Measurements from ENCODE around the gene RHEBL1. TPM values are rescaled to one million over a fixed set of nuclear protein-coding genes. Genes with fewer than 3 reads are reported as not detected.

The RHEBL1 gene
- total RNA-seq, 2 donors from 2014 or later = not detected

DNA sequence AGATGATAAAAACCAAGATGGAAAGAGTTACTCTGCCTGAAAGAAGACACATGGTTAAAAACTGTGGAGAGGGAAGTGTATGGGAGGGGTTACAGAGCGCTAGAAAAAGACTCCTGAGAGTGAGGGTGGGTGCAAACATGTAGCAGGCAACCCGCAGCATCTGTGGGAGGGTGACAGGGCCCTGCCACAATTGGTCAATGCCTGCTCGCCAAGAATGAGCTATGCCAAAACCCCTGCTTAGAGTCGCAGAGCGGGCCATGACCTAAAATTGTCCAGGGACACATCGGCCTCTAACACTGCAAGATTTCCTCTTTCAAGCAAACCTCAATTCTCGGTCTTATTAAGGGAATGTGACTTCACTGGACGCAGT lies 51.9 kb downstream of the RHEBL1 start:
- peak in 1 of 4 donors; percentile 45 for DNase-seq
- 0 to 1% methylated on average over 8 of the region's 8 CpGs for WGBS, 2 donors
- intact Hi-C loops (cut with DNase I) = no loop called here

DNA sequence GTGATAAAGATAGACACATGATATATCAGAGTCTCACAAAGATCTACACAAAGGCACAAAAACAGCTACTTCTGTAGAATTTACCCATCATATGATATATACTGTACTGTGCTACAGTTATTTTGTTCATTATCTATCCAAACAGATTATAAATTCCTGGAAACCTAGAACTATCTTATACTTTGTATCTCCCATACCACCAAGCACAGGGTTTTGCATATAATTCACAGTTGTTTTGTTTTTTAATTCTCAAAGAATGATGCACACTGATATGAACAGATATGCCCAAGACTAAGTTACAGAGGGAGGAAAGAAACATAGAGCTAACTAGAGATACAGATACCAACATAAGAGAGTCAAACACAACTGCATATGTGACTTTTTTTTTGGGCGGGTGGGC lies 54.6 kb downstream of the RHEBL1 start:
- no peak for ATAC-seq
- peaks cover 20% of the 10 kb centered on the region for H3K4me1 ChIP-seq
- intact Hi-C loops (cut with DNase I) = no loop called here
- peaks cover 0 to 3% of the 10 kb centered on the region in 2 donors for H3K36me3 ChIP-seq (replicated peaks in 1 of 2; ENCODE audit: insufficient read depth in 1 of 2, low read depth in 2 of 2)
- no peak for DNase-seq
- H3K27me3 ChIP-seq = no peaks in the 10 kb centered on the region
- H3K4me3 ChIP-seq = no peak overlapping the region
- TF ChIP-seq, protein P1, sequence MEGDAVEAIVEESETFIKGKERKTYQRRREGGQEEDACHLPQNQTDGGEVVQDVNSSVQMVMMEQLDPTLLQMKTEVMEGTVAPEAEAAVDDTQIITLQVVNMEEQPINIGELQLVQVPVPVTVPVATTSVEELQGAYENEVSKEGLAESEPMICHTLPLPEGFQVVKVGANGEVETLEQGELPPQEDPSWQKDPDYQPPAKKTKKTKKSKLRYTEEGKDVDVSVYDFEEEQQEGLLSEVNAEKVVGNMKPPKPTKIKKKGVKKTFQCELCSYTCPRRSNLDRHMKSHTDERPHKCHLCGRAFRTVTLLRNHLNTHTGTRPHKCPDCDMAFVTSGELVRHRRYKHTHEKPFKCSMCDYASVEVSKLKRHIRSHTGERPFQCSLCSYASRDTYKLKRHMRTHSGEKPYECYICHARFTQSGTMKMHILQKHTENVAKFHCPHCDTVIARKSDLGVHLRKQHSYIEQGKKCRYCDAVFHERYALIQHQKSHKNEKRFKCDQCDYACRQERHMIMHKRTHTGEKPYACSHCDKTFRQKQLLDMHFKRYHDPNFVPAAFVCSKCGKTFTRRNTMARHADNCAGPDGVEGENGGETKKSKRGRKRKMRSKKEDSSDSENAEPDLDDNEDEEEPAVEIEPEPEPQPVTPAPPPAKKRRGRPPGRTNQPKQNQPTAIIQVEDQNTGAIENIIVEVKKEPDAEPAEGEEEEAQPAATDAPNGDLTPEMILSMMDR (IDR thresholded peaks at IDR 0.05) = no peak
- TF ChIP-seq POLR2A (IDR thresholded peaks at IDR 0.05) = no peak
- 85 to 88% methylated on average over 1 of the region's 1 CpG for WGBS, 2 donors
- H3K27ac ChIP-seq = no peak overlapping the region
- no peaks in the 10 kb centered on the region for H3K9me3 ChIP-seq

More for the DNA sequence above, 51.9 kb downstream of the RHEBL1 start:
- TF ChIP-seq POLR2A (IDR thresholded peaks at IDR 0.05) = no peak
- TF ChIP-seq, protein P1 (IDR thresholded peaks at IDR 0.05) = no peak
- peak overlapping the region; percentile 76 to 91 (median 88) for H3K27ac ChIP-seq
- H3K4me1 ChIP-seq = peaks cover 20% of the 10 kb centered on the region
- peak overlapping the region; percentile 73 to 83 for H3K4me3 ChIP-seq
- no peak for ATAC-seq
- H3K36me3 ChIP-seq (replicated peaks in 1 of 2; ENCODE audit: insufficient read depth in 1 of 2, low read depth in 2 of 2) = peaks cover 0 to 10% of the 10 kb centered on the region in 2 donors
- no peaks in the 10 kb centered on the region for H3K9me3 ChIP-seq
- no peaks in the 10 kb centered on the region for H3K27me3 ChIP-seq

Other genes with a start within 250 kb of the RHEBL1 start
- gene DDX23, start 217.8 kb downstream of the RHEBL1 start, total RNA-seq = 10 to 100 TPM; 37.4 to 50.8 TPM
- gene RND1, start 204.1 kb downstream of the RHEBL1 start, total RNA-seq = 1 to 10 TPM in 1 of 2 donors, not detected in 1; 1.6 TPM
- gene FKBP11, start 144.5 kb downstream of the RHEBL1 start, total RNA-seq = 10 to 100 TPM; 31.1 to 98.6 TPM
- 10 to 100 TPM; 22.3 to 24.1 TPM for gene ARF3, start 112.5 kb downstream of the RHEBL1 start, total RNA-seq
- 1 to 10 TPM in 1 of 2 donors, not detected in 1; 1.3 TPM for gene WNT10B, start 98.2 kb downstream of the RHEBL1 start, total RNA-seq
- gene WNT1, start 91.7 kb downstream of the RHEBL1 start, total RNA-seq = not detected
- gene DDN, start 70.6 kb downstream of the RHEBL1 start, total RNA-seq = under 1 TPM in 1 of 2 donors, not detected in 1; 0.66 TPM
- gene PRKAG1, start 51.2 kb downstream of the RHEBL1 start, total RNA-seq = 10 to 100 TPM; 25.4 to 26.4 TPM
- 10 to 100 TPM; 38.4 to 51.1 TPM for gene KMT2D, start 9.2 kb downstream of the RHEBL1 start, total RNA-seq
- not detected for gene DHH, start 24.8 kb upstream of the RHEBL1 start, total RNA-seq
- 10 to 100 TPM; 40.7 to 53.7 TPM for gene LMBR1L, start 40.9 kb upstream of the RHEBL1 start, total RNA-seq
- 100 to 1,000 TPM; 121 to 165 TPM for gene TUBA1B, start 61.4 kb upstream of the RHEBL1 start, total RNA-seq
- 10 to 100 TPM; 36.6 to 44.5 TPM for gene TUBA1A, start 119.1 kb upstream of the RHEBL1 start, total RNA-seq
- 10 to 100 TPM; 32.6 to 39.2 TPM for gene TUBA1C, start 195.1 kb upstream of the RHEBL1 start, total RNA-seq
- gene PRPH, start 225.2 kb upstream of the RHEBL1 start, total RNA-seq = 1 to 10 TPM in 1 of 2 donors, not detected in 1; 9.6 TPM

Measured in body of pancreas (tissue), 4 donors.